ENCODE measurements around the gene ATOSB. TPM values are rescaled to one million over a fixed set of nuclear protein-coding genes. Genes with fewer than 3 reads are reported as not detected.

Gene ATOSB
- total RNA-seq, 1 experiment from 2014 or later: 10.2 TPM

- TF ChIP-seq REST (IDR thresholded peaks at IDR 0.05; ENCODE audit: low read depth) (no peak), POLR2A (IDR thresholded peaks at IDR 0.05; ENCODE audit: borderline replicate concordance, extremely low read depth, insufficient read depth, insufficient read length) (no peak), ELF1 (IDR thresholded peaks at IDR 0.05; ENCODE audit: borderline replicate concordance, low read depth) (no peak), ZFX (IDR thresholded peaks at IDR 0.05) (no peak), EZH2 (IDR thresholded peaks at IDR 0.05) (no peak), POLR2AphosphoS5 (IDR thresholded peaks at IDR 0.05; ENCODE audit: low read depth, low read length) (no peak), EGR1 (IDR thresholded peaks at IDR 0.05; ENCODE audit: low read depth) (no peak), CBX3 (IDR thresholded peaks at IDR 0.05; ENCODE audit: low read depth) (no peak), ATF3 (IDR thresholded peaks at IDR 0.05) (no peak), CEBPB (IDR thresholded peaks at IDR 0.05; ENCODE audit: low read depth) (no peak), SP1 (IDR thresholded peaks at IDR 0.05; ENCODE audit: low read depth) (no peak), SRF (IDR thresholded peaks at IDR 0.05; ENCODE audit: low read depth) (no peak)
Observed at GRCh38 chr9:35079041-35079425, 36.6 kb downstream of the ATOSB start (continued).

- Histone ChIP-seq H3K9me3 (ENCODE audit: control insufficient read depth in 1 of 2, insufficient read depth in 1 of 2, low read depth in 1 of 2, low read length in 2 of 2) (no peaks in the 10 kb centered on the region), H2AFZ (ENCODE audit: low read depth, low read length, poor library complexity, severe bottlenecking) (no peak overlapping the region), H3K36me3 (ENCODE audit: control insufficient read depth in 1 of 2, insufficient read depth in 2 of 2, low read length in 2 of 2) (peaks cover 2 to 34% of the 10 kb centered on the region in 2 experiments; a peak in 2 of 4 replicates), H3K9ac (ENCODE audit: low read length) (peak overlapping the region; percentile 92), H3K4me2 (ENCODE audit: low read length) (peak overlapping the region; percentile 92), H3K4me1 (ENCODE audit: control insufficient read depth in 1 of 2, insufficient read depth in 2 of 2, low read length in 2 of 2) (peaks cover 14 to 27% of the 10 kb centered on the region in 2 experiments), H3K9me2 (ENCODE audit: insufficient read depth) (no peaks in the 10 kb centered on the region), H3K27me3 (ENCODE audit: insufficient read depth, low read length) (no peaks in the 10 kb centered on the region), H4K20me1 (ENCODE audit: insufficient read depth) (no peaks in the 10 kb centered on the region), H3K27ac (ENCODE audit: low read depth, low read length) (no peak overlapping the region), H3K79me2 (ENCODE audit: insufficient read depth, low read length) (peaks cover 35% of the 10 kb centered on the region), H3K4me3 (replicated peaks in 1 of 2; ENCODE audit: low read depth in 1 of 2, low read length in 2 of 2) (peak overlapping the region; percentile 91 to 94)
- ChIA-PET POLR2A (no interaction called here), CTCF (no interaction called here), RAD21 (ENCODE audit: low non-redundant PET in 1 of 2, low total read pairs in 2 of 2, uncharacterized antibody in 2 of 2, unreplicated experiment in 2 of 2) (interaction anchor here in 1 of 2 experiments (0.7 kb wide), 1 partner anchor 24 kb away, joined by 3 read pairs; no protein-coding TSS in a partner anchor)
- DNase-seq (ENCODE audit: low read depth, low spot score) (no peak), ATAC-seq (no peak)
- intact Hi-C loops (cut with micrococcal nuclease): no loop called here
- no TSS peak for BruUV-seq (replicated peaks)
- no peak for TF ChIP-seq ZBTB33 (IDR thresholded peaks at IDR 0.05; ENCODE audit: extremely low read depth, insufficient replicate concordance, low read length)
- TF ChIP-seq YY1 (IDR thresholded peaks at IDR 0.05; ENCODE audit: extremely low read depth, insufficient replicate concordance, low read depth, low read length): no peak
- no peak for TF ChIP-seq FOSL1 (IDR thresholded peaks at IDR 0.05; ENCODE audit: low read depth)
- TF ChIP-seq JUND (IDR thresholded peaks at IDR 0.05): no peak
- no peak for TF ChIP-seq SIN3A (IDR thresholded peaks at IDR 0.05; ENCODE audit: low read depth)
- no peak for TF ChIP-seq SRF (IDR thresholded peaks at IDR 0.05; ENCODE audit: low read depth)
- TF ChIP-seq EGR1 (IDR thresholded peaks at IDR 0.05; ENCODE audit: low read depth): no peak
- TF ChIP-seq ZNF274 (IDR thresholded peaks at IDR 0.05; ENCODE audit: low read depth, low read length): no peak
- no peak for TF ChIP-seq SP1 (IDR thresholded peaks at IDR 0.05; ENCODE audit: low read depth)
- no peak for TF ChIP-seq POLR2A (IDR thresholded peaks at IDR 0.05; ENCODE audit: borderline replicate concordance, extremely low read depth, insufficient read depth, insufficient read length)
- no peak for TF ChIP-seq ATF3 (IDR thresholded peaks at IDR 0.05)
- no peak for TF ChIP-seq EZH2 (IDR thresholded peaks at IDR 0.05)
- no peak for TF ChIP-seq TCF7L2 (IDR thresholded peaks at IDR 0.05; ENCODE audit: borderline replicate concordance, extremely low read depth, insufficient read depth, insufficient read length)
- no peak for TF ChIP-seq POLR2AphosphoS5 (IDR thresholded peaks at IDR 0.05; ENCODE audit: low read depth, low read length)
- no peak for TF ChIP-seq MAX (IDR thresholded peaks at IDR 0.05)
- TF ChIP-seq CBX3 (IDR thresholded peaks at IDR 0.05; ENCODE audit: low read depth): no peak
- no peak for TF ChIP-seq RAD21 (IDR thresholded peaks at IDR 0.05; ENCODE audit: low read depth)
Observed at GRCh38 chr9:35078066-35078465, 37.6 kb downstream of the ATOSB start.

Data from HCT116 (cell line).